Measurements from ENCODE around the gene PPP2R5C.

DNA sequence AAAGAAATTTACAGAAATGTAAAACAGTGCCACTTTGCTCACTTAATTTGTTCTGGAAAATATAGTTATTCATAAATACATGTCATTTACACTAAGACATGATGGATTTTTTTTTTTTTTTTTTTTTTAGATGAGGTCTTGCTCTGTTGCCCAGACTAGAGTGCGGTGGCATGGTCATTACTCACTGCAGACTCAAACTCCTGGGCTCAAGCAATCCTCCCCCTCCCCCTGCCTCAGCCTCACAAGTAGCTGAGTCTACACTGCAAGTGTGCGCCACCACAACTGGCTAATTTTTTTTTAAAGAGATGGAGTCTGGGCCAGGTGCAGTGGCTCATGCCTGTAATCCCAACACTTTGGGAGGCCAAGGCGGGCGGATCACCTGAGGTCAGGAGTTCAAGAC lies 101.2 kb downstream of the PPP2R5C start:
- TF ChIP-seq EGR1 (IDR thresholded peaks at IDR 0.05) (no peak), CEBPB (IDR thresholded peaks at IDR 0.05) (no peak), RAD21 (IDR thresholded peaks at IDR 0.05; ENCODE audit: low read depth) (no peak), YY1 (IDR thresholded peaks at IDR 0.05; ENCODE audit: low read depth) (no peak), NFIC (IDR thresholded peaks at IDR 0.05) (no peak)
- TF ChIP-seq, protein P1, sequence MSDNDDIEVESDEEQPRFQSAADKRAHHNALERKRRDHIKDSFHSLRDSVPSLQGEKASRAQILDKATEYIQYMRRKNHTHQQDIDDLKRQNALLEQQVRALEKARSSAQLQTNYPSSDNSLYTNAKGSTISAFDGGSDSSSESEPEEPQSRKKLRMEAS (IDR thresholded peaks at IDR 0.05), result no peak
